Measurements from ENCODE around the gene PRLR. TPM values are rescaled to one million over a fixed set of nuclear protein-coding genes. Genes with fewer than 3 reads are reported as not detected.
"Not testable (repeated sequence)": the region's sequence is repeated elsewhere in the genome, so short reads cannot be mapped to it uniquely, and the experiment has no call there.

PRLR gene
- total RNA-seq, 1 donor from 2014 or later: 0.93 TPM

- peaks cover 17% of the 10 kb centered on the region for H3K27me3 Mint-ChIP-seq (ENCODE audit: low read depth, unreplicated experiment)
- no peaks in the 10 kb centered on the region for H4K20me1 ChIP-seq (ENCODE audit: insufficient read depth, low read length)
- no peak overlapping the region for H3K27ac Mint-ChIP-seq (ENCODE audit: unreplicated experiment)
- no peaks in the 10 kb centered on the region for H3K36me3 ChIP-seq (ENCODE audit: insufficient read depth, low read length)
- H3K36me3 Mint-ChIP-seq (ENCODE audit: low read depth, unreplicated experiment): no peaks in the 10 kb centered on the region
- no peaks in the 10 kb centered on the region for H3K79me2 ChIP-seq (ENCODE audit: insufficient read depth, low read length)
- no peak for DNase-seq (ENCODE audit: low read depth)
- no peak overlapping the region for H2AFZ ChIP-seq (ENCODE audit: low read depth, low read length)
- no peak overlapping the region for H3K27ac ChIP-seq (ENCODE audit: low read depth, low read length)
- no peaks in the 10 kb centered on the region for H3K4me1 ChIP-seq (ENCODE audit: insufficient read depth, low read length)
- TF ChIP-seq, protein P1, sequence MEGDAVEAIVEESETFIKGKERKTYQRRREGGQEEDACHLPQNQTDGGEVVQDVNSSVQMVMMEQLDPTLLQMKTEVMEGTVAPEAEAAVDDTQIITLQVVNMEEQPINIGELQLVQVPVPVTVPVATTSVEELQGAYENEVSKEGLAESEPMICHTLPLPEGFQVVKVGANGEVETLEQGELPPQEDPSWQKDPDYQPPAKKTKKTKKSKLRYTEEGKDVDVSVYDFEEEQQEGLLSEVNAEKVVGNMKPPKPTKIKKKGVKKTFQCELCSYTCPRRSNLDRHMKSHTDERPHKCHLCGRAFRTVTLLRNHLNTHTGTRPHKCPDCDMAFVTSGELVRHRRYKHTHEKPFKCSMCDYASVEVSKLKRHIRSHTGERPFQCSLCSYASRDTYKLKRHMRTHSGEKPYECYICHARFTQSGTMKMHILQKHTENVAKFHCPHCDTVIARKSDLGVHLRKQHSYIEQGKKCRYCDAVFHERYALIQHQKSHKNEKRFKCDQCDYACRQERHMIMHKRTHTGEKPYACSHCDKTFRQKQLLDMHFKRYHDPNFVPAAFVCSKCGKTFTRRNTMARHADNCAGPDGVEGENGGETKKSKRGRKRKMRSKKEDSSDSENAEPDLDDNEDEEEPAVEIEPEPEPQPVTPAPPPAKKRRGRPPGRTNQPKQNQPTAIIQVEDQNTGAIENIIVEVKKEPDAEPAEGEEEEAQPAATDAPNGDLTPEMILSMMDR (IDR thresholded peaks at IDR 0.05; ENCODE audit: insufficient read depth, low read depth, low read length): no peak
- TF ChIP-seq EZH2 (IDR thresholded peaks at IDR 0.05; ENCODE audit: insufficient read depth, low read length): no peak
- no peak for FAIRE-seq
- H3K4me3 ChIP-seq (ENCODE audit: insufficient read depth, low read depth, low read length): no peak overlapping the region
- H3K9me3 ChIP-seq (ENCODE audit: insufficient read depth, low read depth, low read length): no peaks in the 10 kb centered on the region
- peaks cover under 1% of the 10 kb centered on the region for H3K4me1 Mint-ChIP-seq (ENCODE audit: low read depth, unreplicated experiment)
- H3K27me3 ChIP-seq (ENCODE audit: insufficient read depth, low read length): peaks cover 22% of the 10 kb centered on the region
- no peak overlapping the region for H3K9ac ChIP-seq (ENCODE audit: low read length)
- H3K4me2 ChIP-seq (ENCODE audit: low read length): no peak overlapping the region
- no peak overlapping the region for H3K4me3 Mint-ChIP-seq (ENCODE audit: unreplicated experiment)
- no peaks in the 10 kb centered on the region for H3K9me3 Mint-ChIP-seq (ENCODE audit: unreplicated experiment)
These were observed 42.2 kb downstream of the PRLR start for GRCh38 chr5:35188031-35188457.

DNA sequence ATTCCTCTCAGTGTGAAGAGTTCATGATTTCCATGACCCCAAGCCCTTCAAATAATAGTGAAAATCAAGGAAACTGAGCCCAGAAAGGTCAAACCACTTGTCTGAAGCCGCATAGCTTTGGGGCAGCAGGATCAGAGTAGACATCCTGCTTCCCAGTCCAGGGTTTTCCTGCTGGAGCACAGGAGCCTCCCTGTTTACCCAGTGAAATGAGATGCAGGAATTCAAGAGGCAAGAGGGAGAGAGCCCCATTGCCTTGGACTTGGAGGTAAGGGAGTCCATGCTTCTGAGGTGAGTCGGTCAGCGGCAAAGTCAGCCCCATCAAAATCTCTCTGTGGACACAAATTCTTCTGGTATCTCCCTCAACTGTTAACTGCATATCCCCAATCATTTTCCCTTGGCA, 42.7 kb downstream of the PRLR start:
- not testable (repeated sequence) for H3K79me2 ChIP-seq (ENCODE audit: insufficient read depth, low read length); DNase-seq (ENCODE audit: low read depth); H3K9me3 Mint-ChIP-seq (ENCODE audit: unreplicated experiment); H3K4me1 ChIP-seq (ENCODE audit: insufficient read depth, low read length); H3K4me3 Mint-ChIP-seq (ENCODE audit: unreplicated experiment); H2AFZ ChIP-seq (ENCODE audit: low read depth, low read length); H3K4me1 Mint-ChIP-seq (ENCODE audit: low read depth, unreplicated experiment); H3K27ac ChIP-seq (ENCODE audit: low read depth, low read length); H4K20me1 ChIP-seq (ENCODE audit: insufficient read depth, low read length); H3K36me3 ChIP-seq (ENCODE audit: insufficient read depth, low read length); H3K9ac ChIP-seq (ENCODE audit: low read length); H3K27ac Mint-ChIP-seq (ENCODE audit: unreplicated experiment); H3K4me2 ChIP-seq (ENCODE audit: low read length); FAIRE-seq; H3K9me3 ChIP-seq (ENCODE audit: insufficient read depth, low read depth, low read length); H3K4me3 ChIP-seq (ENCODE audit: insufficient read depth, low read depth, low read length); H3K36me3 Mint-ChIP-seq (ENCODE audit: low read depth, unreplicated experiment)
- peaks cover 13% of the 10 kb centered on the region for H3K27me3 Mint-ChIP-seq (ENCODE audit: low read depth, unreplicated experiment)
- H3K27me3 ChIP-seq (ENCODE audit: insufficient read depth, low read length): peaks cover 19% of the 10 kb centered on the region

DNA sequence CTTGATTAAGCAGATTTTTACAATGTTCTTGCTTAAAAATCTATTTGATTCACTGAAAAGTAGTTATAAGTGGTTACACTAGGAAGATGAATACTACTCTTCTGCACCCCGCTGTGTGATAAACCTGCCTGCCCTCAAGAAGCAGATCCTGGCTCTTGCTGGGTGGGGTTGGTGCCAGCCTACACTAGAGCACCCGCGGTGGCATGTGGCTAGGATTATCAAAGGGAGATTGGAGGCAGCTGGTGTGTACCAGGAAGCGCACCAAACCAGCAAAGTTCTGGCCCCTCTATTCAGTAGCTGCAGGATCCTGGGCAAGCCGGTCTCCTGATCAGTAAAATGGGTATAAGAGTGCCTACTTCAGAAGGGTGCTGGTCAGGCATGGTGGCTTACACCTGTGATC, 43.5 kb downstream of the PRLR start:
- Histone ChIP-seq H3K79me2 (ENCODE audit: insufficient read depth, low read length) (no peaks in the 10 kb centered on the region), H3K4me1 (ENCODE audit: insufficient read depth, low read length) (no peaks in the 10 kb centered on the region), H3K4me3 (ENCODE audit: insufficient read depth, low read depth, low read length) (no peak overlapping the region), H3K9me3 (ENCODE audit: insufficient read depth, low read depth, low read length) (no peaks in the 10 kb centered on the region), H3K27me3 (ENCODE audit: insufficient read depth, low read length) (peaks cover 10% of the 10 kb centered on the region), H4K20me1 (ENCODE audit: insufficient read depth, low read length) (no peaks in the 10 kb centered on the region), H3K9ac (ENCODE audit: low read length) (no peak overlapping the region), H3K27ac (ENCODE audit: low read depth, low read length) (no peak overlapping the region), H2AFZ (ENCODE audit: low read depth, low read length) (no peak overlapping the region), H3K4me2 (ENCODE audit: low read length) (no peak overlapping the region), H3K36me3 (ENCODE audit: insufficient read depth, low read length) (no peaks in the 10 kb centered on the region)
- Mint-ChIP-seq H3K27me3 (ENCODE audit: low read depth, unreplicated experiment) (peaks cover 5% of the 10 kb centered on the region), H3K9me3 (ENCODE audit: unreplicated experiment) (no peaks in the 10 kb centered on the region), H3K4me3 (ENCODE audit: unreplicated experiment) (no peak overlapping the region), H3K4me1 (ENCODE audit: low read depth, unreplicated experiment) (peaks cover 7% of the 10 kb centered on the region), H3K27ac (ENCODE audit: unreplicated experiment) (no peak overlapping the region), H3K36me3 (ENCODE audit: low read depth, unreplicated experiment) (no peaks in the 10 kb centered on the region)
- DNase-seq (ENCODE audit: low read depth) (no peak), FAIRE-seq (no peak)
- TF ChIP-seq EZH2 (IDR thresholded peaks at IDR 0.05; ENCODE audit: insufficient read depth, low read length): no peak
- TF ChIP-seq, protein P1 (IDR thresholded peaks at IDR 0.05; ENCODE audit: insufficient read depth, low read depth, low read length): no peak

Data from astrocyte (in vitro differentiated cells and primary cell).